ENCODE results near the gene FUT7. TPM values are rescaled to one million over a fixed set of nuclear protein-coding genes. Genes with fewer than 3 reads are reported as not detected.

The FUT7 gene
- total RNA-seq, 2 experiments from 2014 or later = 0.85 to 1.3 TPM

DNA sequence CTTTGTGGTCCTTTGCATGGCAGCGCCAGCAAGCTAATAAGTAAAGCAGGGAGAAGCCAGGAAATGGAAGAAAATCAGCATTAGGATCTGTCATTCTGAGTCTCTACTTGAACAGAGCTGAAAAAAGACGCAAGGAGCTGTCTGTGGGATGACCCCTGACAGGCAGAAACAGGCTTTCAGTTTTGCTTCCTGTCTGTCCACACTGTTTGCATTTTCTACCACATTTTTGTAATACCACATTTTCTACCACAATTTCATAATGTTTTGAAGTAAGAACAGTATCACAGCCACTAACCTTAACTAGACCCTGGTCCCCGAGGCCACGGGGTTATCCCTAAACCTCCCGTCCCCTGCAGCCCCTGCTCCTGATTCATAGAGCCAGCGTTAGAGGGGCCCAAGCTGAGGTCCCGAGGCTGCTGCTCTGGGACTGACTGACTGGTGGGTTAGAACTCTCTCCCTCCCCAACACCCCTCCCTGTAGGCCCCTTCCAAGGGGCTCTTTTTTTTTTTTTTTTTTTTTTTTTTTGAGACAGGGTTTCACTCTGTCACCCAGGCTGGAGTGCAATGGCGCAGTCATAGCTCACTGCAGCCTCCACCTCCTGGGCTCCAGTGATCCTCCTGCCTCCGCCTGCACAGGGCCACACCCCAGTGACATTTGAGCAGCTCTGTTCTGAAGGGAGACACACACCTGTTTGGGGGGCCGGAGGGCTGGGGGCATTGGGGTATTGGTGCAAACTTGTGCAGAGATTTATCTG lies 31.5 kb downstream of the FUT7 start:
- peaks cover 7% of the 10 kb centered on the region for H3K27me3 Mint-ChIP-seq
- no peaks in the 10 kb centered on the region for H3K36me3 Mint-ChIP-seq
- peak overlapping the region; percentile 54 for H3K27ac Mint-ChIP-seq
- intact Hi-C loops (cut with micrococcal nuclease) = no loop called here
- H3K4me3 Mint-ChIP-seq = no peak overlapping the region
- H3K9me3 Mint-ChIP-seq = no peaks in the 10 kb centered on the region
- CTCF ChIA-PET = interaction anchor here (0.6 to 1.7 kb wide), 6 partner anchors 22 to 158 kb away, joined by 3 to 21 read pairs (median 4); partner anchors contain the start of gene AJM1
- peaks cover 30% of the 10 kb centered on the region for H3K4me1 Mint-ChIP-seq (ENCODE audit: low read depth)
- POLR2A ChIA-PET = interaction anchor here (1.1 to 1.3 kb wide), 2 partner anchors 35 to 114 kb away, joined by 3 to 4 read pairs; partner anchors contain the start of gene TRAF2
- DNase-seq = peak; percentile 69

DNA sequence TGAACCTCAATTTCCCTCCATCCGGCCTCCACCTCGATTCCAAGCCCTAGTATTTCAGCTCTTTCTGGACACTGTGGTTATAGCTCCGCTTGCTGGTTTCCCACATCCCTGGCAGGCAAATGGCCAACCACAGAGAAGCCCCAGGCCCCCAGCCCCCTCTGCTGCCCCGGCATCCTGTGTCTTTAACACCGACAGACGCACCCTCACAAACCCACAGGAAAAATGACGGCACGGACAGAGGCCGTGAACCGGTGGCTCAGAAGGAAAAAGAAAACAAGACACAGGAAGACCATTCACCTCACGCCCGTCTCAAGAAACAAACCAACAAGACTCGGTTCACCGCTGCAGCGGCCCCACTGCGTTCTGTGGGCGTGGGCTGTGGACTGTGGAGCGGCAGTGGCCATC lies 34.1 kb downstream of the FUT7 start:
- intact Hi-C loops (cut with micrococcal nuclease) = loop anchor here (5.0 kb wide), 1 partner anchor 34 kb away; the partner anchor contains the start of gene FUT7
- Mint-ChIP-seq H3K9me3 (no peaks in the 10 kb centered on the region), H3K27ac (peak overlapping the region; percentile 46), H3K27me3 (peaks cover 7% of the 10 kb centered on the region), H3K4me3 (peak overlapping the region; percentile 3), H3K4me1 (ENCODE audit: low read depth) (peaks cover 39% of the 10 kb centered on the region), H3K36me3 (peaks cover 10% of the 10 kb centered on the region)
- CTCF ChIA-PET = no interaction called here
- DNase-seq = peak; percentile 56
- POLR2A ChIA-PET = interaction anchor here (0.7 kb wide), 1 partner anchor 129 kb away, joined by 3 read pairs; no protein-coding TSS in a partner anchor

DNA sequence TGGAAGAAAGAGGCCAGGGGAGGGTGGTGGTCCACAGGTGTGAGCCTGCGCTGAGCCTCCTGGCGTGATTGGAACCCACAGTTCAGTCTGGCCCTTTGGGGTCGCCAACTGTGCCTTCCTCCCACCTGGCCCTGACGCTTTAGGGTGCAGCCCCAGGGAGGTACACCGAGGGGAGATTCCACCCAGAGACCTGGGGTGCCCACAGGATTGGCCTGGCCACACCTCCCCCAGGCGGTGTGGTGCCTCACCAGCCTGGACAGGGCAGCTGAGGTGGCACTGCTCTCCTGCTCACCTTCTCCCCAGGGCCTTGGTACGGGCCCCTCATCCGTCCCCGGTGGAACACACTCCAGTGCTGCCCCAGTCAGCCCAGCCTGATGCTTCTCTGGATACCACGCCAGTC lies 34.5 kb downstream of the FUT7 start:
- no peak for DNase-seq
- ChIA-PET CTCF (interaction anchor here (1.4 to 1.8 kb wide), 2 partner anchors 22 to 38 kb away, joined by 8 to 15 read pairs; no protein-coding TSS in a partner anchor), POLR2A (interaction anchor here (0.7 kb wide), 1 partner anchor 130 kb away, joined by 3 read pairs; no protein-coding TSS in a partner anchor)
- no peaks in the 10 kb centered on the region for H3K9me3 Mint-ChIP-seq
- intact Hi-C loops (cut with micrococcal nuclease) = loop anchor here (5.0 kb wide), 1 partner anchor 35 kb away; the partner anchor contains the start of gene FUT7
- H3K27ac Mint-ChIP-seq = no peak overlapping the region
- H3K4me1 Mint-ChIP-seq (ENCODE audit: low read depth) = peaks cover 39% of the 10 kb centered on the region
- H3K27me3 Mint-ChIP-seq = peaks cover 7% of the 10 kb centered on the region
- H3K4me3 Mint-ChIP-seq = no peak overlapping the region
- H3K36me3 Mint-ChIP-seq = peaks cover 10% of the 10 kb centered on the region

DNA sequence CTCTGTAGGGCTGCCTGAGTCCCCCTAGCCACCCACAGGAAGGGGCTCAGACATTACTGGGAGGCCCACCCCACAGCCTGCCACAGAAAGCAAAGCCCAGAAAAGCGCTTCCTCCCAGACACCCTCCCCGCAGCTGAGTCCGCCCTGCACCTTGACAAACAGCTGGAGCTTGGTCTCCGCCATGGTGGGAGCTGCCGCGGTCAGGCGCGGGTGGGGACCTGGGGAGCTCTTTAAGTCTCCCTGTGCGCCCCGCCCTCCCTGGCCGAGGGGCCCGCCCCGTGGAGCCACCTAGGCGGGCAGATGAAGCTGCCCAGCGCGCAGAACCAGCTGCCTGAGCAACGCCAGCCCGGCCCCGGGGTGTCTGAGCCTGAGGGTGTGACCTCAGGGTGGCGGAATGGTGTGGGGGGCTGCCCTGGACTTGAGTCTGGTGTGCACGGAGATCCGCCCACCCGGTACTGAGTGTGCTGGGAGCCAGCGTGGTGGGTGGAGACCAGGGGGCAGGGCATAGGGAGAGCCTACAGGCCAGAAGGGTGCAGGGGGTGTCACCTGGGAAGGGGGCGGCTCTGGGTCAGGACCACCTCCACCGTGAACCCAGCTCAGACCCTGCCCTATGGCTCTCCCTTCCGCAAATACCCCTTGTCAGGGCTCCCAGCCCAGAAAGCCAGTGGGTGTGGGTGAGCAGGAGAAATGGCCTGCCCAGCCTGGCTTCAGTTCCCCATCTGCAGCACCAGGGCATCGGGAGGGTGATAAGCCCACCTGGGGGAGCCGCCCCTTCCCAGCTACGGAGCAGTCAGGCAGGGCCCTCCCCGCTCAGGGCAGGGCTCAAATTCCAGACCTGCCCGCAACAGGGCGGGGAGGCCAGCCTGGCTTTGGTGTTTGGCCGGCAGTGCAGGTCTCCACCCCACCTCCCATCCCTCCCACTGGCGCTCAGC lies 35.3 kb downstream of the FUT7 start, which contains the start of gene CLIC3:
Gene CLIC3 (minus strand): TSS at position 208 of the 932 bp plus-strand sequence. CDS start 25 bp downstream, at position 183.
- Mint-ChIP-seq H3K27me3 (peaks cover 7% of the 10 kb centered on the region), H3K4me3 (no peak within 1 kb of the TSS), H3K4me1 (ENCODE audit: low read depth) (peaks cover 39% of the 10 kb centered on the region), H3K36me3 (peaks cover 10% of the 10 kb centered on the region), H3K9me3 (no peaks in the 10 kb centered on the region), H3K27ac (no peak within 1 kb of the TSS)
- CTCF ChIA-PET = interaction anchor here (0.8 to 1.8 kb wide), 7 partner anchors 9 to 209 kb away, joined by 3 to 15 read pairs (median 5); partner anchors contain the start of genes ABCA2 and AJM1
- intact Hi-C loops (cut with micrococcal nuclease) = loop anchor here (5.0 kb wide), 1 partner anchor 36 kb away; the partner anchor contains the start of gene FUT7
- DNase-seq = peak; percentile 47
- POLR2A ChIA-PET = interaction anchor here (0.8 to 1.0 kb wide), 2 partner anchors 30 to 110 kb away, joined by 3 read pairs; partner anchors contain the start of gene TRAF2

DNA sequence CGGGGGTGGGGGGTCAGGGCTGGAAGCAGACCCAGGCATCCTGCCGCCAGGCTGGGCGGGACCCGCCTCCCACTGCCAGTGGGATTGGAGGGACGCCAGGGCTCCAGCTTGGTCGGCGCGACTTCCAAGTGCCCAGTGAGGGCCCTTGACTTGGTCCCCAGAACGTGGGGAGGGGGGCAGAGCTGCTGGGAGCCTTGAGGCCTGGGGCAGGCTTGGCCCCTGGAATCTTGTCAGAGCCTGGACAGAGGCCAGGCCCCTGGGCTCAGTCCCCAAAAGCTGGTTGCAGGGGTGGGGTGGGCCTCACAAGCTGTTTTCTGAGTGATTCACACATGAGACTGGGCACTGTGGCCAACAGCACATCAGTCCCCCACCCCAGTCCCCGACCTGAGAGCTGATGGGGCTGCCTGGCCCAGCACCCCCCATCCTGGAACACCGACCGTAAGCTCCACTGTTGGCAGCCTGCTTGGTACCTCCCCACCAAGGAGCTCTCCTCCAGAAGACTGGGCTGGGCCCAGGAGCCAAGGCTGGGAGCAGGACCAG lies 36.0 kb downstream of the FUT7 start:
- H3K27ac Mint-ChIP-seq = no peak overlapping the region
- ChIA-PET CTCF (interaction anchor here (0.8 to 1.8 kb wide), 7 partner anchors 9 to 208 kb away, joined by 3 to 15 read pairs (median 5); partner anchors contain the start of genes ABCA2 and AJM1), POLR2A (interaction anchor here (0.8 to 1.0 kb wide), 2 partner anchors 31 to 110 kb away, joined by 3 read pairs; partner anchors contain the start of gene TRAF2)
- DNase-seq = no peak
- no peaks in the 10 kb centered on the region for H3K9me3 Mint-ChIP-seq
- H3K27me3 Mint-ChIP-seq = peaks cover 7% of the 10 kb centered on the region
- no peak overlapping the region for H3K4me3 Mint-ChIP-seq
- intact Hi-C loops (cut with micrococcal nuclease) = loop anchor here (5.0 kb wide), 1 partner anchor 36 kb away; the partner anchor contains the start of gene FUT7
- H3K4me1 Mint-ChIP-seq (ENCODE audit: low read depth) = peaks cover 39% of the 10 kb centered on the region
- H3K36me3 Mint-ChIP-seq = peaks cover 10% of the 10 kb centered on the region

DNA sequence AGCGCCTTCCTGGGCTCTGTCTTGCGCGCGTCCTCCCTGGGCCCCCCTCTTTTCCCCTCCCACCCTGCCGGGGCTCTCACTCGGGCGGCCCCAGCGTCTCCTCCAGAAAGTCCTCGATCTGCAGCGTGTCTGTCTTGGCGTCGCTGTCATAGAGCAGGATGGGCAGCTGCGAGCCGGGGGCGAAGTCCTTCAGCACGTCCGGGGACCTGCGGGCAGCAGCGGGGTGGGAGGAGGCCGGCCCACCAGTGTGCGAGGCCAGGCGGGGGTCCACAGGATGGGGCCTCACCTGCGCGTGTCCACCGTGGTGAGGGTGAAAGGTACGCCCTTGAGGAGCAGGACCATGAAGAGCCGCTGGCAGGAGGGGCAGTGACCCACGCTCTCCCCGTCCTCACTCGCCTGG lies 36.5 kb downstream of the FUT7 start:
- ChIA-PET POLR2A (interaction anchor here (1.0 kb wide), 1 partner anchor 32 kb away, joined by 3 read pairs; no protein-coding TSS in a partner anchor), CTCF (interaction anchor here (1.4 to 1.6 kb wide), 2 partner anchors 10 to 47 kb away, joined by 4 to 5 read pairs; no protein-coding TSS in a partner anchor)
- Mint-ChIP-seq H3K27ac (no peak overlapping the region), H3K27me3 (peaks cover 7% of the 10 kb centered on the region), H3K4me3 (no peak overlapping the region), H3K9me3 (no peaks in the 10 kb centered on the region), H3K4me1 (ENCODE audit: low read depth) (peaks cover 35% of the 10 kb centered on the region), H3K36me3 (peaks cover 10% of the 10 kb centered on the region)
- no peak for DNase-seq
- intact Hi-C loops (cut with micrococcal nuclease) = loop anchor here (5.0 kb wide), 1 partner anchor 37 kb away; the partner anchor contains the start of gene FUT7

DNA sequence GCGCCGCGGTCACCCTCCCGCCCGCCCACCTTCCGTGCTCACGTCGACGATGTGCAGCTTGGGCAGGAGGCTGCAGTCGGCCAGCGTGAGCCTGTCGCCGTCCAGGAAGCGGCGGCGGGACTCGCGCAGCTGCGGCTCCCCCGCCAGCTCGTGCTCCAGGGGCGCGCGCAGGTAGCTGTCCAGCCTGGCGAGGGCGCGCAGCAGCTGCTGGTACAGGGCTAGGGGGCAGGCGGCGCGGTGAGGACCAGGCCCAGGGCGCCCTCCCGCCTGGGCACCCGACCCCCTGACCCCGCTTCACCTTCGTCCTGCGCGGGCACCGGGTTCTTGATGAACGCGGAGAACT lies 37.0 kb downstream of the FUT7 start:
- Mint-ChIP-seq H3K36me3 (peaks cover 10% of the 10 kb centered on the region), H3K27me3 (peaks cover 7% of the 10 kb centered on the region), H3K4me3 (no peak overlapping the region), H3K27ac (no peak overlapping the region), H3K4me1 (ENCODE audit: low read depth) (peaks cover 31% of the 10 kb centered on the region), H3K9me3 (no peaks in the 10 kb centered on the region)
- intact Hi-C loops (cut with micrococcal nuclease) = loop anchor here (5.0 kb wide), 3 partner anchors 37 to 208 kb away; partner anchors contain the start of genes C8G and FUT7
- no peak for DNase-seq
- CTCF ChIA-PET = interaction anchor here (1.7 kb wide), 1 partner anchor 202 kb away, joined by 4 read pairs; no protein-coding TSS in a partner anchor
- POLR2A ChIA-PET = no interaction called here

DNA sequence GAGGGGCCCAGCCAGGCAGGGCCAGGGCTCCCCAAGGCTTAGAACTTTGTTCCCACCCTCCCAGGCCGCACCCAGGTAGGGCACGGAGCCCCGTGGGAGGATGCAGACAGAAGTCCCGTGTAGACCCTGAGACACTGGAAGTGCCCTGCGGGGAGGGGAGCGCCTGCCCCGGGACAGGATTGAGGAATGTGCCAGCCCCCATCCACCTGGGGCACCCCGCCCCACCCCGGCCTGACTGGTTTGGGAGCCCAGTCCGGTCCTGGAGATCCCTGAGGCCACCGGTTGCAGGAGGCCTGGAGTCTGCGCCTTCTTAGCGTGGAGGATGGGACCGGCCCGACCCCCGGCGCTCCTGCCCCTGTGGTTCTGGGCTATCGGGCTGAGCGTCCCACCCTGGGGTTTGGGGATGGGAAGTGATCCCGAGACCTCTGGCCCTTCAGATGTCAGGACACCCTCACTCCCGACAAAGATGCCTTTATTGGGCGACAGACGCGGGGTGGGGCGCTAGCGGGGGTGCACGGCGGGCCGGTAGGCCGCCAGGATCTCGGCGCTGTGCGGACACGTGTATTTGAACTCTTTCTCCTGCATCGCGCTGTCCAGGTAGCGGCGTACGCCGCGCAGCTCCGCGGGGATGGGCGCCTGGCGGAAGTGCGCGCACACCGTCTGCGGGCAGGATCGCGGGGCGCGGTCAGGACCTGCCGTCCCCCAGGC lies 37.6 kb downstream of the FUT7 start:
- ChIA-PET POLR2A (interaction anchor here (1.0 kb wide), 1 partner anchor 73 kb away, joined by 3 read pairs; no protein-coding TSS in a partner anchor), CTCF (interaction anchor here (1.7 to 2.5 kb wide), 2 partner anchors 34 to 202 kb away, joined by 4 to 24 read pairs; partner anchors contain the start of gene ABCA2)
- Mint-ChIP-seq H3K27me3 (peaks cover 7% of the 10 kb centered on the region), H3K4me3 (no peak overlapping the region), H3K27ac (no peak overlapping the region), H3K9me3 (no peaks in the 10 kb centered on the region), H3K4me1 (ENCODE audit: low read depth) (peaks cover 31% of the 10 kb centered on the region), H3K36me3 (peaks cover 10% of the 10 kb centered on the region)
- intact Hi-C loops (cut with micrococcal nuclease) = loop anchor here (5.0 kb wide), 2 partner anchors 47 to 207 kb away; partner anchors contain the start of gene C8G
- DNase-seq = no peak

DNA sequence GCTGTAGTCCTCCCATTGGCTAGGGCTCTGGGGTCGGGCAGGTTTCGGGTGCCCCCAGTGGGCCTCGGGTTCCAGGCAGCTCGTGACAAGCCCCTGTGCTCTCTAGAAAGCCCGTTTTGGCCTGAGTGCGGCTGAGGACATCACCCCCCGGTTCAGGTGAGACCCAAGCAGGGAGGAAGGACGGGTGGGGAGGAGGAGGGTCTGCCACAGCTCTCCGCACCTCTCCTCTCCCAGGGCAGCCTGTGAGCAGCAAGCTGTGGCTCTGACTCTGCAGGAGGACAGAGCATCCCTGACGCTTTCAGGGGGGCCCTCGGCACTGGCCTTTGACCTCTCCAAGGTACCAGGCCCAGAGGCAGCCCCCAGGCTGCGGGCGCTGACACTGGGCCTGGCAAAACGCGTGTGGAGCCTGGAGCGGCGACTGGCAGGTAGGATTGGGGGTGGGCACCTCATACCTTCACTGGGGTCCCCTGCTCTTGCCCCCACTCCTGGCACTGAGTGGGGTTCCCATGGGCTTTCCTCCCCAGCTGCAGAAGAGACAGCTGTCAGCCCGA lies 39.0 kb downstream of the FUT7 start:
- H3K27me3 Mint-ChIP-seq = peaks cover 5% of the 10 kb centered on the region
- no peak for DNase-seq
- ChIA-PET POLR2A (interaction anchor here (1.0 to 3.1 kb wide), 5 partner anchors 15 to 265 kb away, joined by 3 to 12 read pairs (median 3); no protein-coding TSS in a partner anchor), CTCF (interaction anchor here (1.0 to 2.5 kb wide), 10 partner anchors 9 to 244 kb away, joined by 3 to 24 read pairs (median 5); partner anchors contain the start of genes ABCA2, AJM1, C8G and FBXW5)
- intact Hi-C loops (cut with micrococcal nuclease) = loop anchor here (1.0 to 5.0 kb wide), 3 partner anchors 15 to 206 kb away; partner anchors contain the start of gene C8G
- H3K36me3 Mint-ChIP-seq = peaks cover 10% of the 10 kb centered on the region
- no peaks in the 10 kb centered on the region for H3K9me3 Mint-ChIP-seq
- peak overlapping the region; percentile 82 for H3K4me3 Mint-ChIP-seq
- peaks cover 22% of the 10 kb centered on the region for H3K4me1 Mint-ChIP-seq (ENCODE audit: low read depth)
- H3K27ac Mint-ChIP-seq = peak overlapping the region; percentile 79

Measured in activated CD4-positive, alpha-beta memory T cell treated with anti-CD3 and anti-CD28 coated beads for 36 hours (primary cell).